ENCODE data around the gene DCX.

The DCX gene

GRCh38 chrX:111411983-111412382 lies at the start of gene DCX:
Gene DCX, minus strand, starts transcription at chrX:111412192. Its CDS starts 1,794 bp downstream, at chrX:111410398.
- no peak for DNase-seq (ENCODE audit: low spot score)

DNA sequence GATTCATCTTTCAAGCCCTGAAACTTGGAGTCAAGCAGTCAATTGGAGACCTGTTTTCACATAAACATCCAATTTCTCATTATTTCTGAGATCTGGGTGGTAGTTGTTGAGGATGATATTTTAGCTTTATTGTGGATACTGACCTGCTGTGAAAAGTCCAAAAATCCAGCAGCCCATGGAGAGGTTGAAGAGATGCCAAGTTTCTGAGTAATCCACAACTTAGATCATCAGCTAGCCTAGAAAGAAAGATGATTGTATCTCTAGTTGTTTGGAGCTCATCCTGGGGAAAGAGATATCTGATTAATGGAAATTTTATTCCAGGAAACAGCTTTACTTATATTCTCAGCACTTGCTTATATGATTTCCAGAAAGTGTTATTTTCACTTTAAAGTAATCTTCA lies 48.6 kb upstream of the DCX start:
- DNase-seq (ENCODE audit: low spot score) = no peak

DNA sequence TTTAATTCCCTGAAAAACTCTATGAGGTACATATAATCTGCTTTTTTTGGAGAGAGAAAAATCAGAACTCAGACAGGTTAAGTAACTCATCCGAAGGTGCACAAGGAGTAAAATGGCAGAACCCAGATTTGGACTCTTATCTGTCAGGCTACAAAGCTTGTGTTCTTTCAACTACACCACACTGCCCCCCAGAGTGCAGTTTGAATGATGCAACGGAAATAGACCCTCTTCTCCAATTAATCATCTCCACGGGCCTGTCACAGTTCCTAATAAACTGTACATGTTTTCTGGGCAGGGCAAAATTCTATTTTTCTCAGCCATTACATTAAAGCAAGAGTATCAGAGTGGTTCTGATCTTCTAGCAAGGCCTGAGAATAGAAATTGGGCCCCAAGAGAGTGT lies 35.3 kb upstream of the DCX start:
- DNase-seq (ENCODE audit: low spot score) = peak; percentile 41

DNA sequence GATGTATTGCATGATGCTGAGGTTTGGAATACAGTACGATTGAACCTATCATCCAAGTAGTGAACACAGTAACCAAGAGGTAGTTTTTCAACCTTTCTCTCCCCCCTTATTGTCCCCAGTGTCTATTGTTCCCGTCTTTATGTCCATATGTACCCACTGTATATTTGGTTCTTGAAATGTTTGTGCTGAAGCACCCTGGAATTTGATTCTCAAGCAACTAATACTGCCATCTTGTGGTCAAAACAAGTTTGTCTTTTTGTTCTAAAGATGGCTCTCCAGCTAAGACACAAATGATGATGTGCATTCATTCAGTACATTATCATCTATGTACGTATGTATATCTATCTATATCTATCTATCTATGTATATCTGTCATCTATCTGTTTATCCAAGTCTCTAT lies 33.5 kb upstream of the DCX start:
- peak; percentile 72 for DNase-seq (ENCODE audit: low spot score)

- DNase-seq (ENCODE audit: low spot score) = no peak
Measured at GRCh38 chrX:111444881-111445280, 32.9 kb upstream of the DCX start.

GRCh38 chrX:111443946-111444345 lies 32.0 kb upstream of the DCX start:
- DNase-seq (ENCODE audit: low spot score) = no peak

DNA sequence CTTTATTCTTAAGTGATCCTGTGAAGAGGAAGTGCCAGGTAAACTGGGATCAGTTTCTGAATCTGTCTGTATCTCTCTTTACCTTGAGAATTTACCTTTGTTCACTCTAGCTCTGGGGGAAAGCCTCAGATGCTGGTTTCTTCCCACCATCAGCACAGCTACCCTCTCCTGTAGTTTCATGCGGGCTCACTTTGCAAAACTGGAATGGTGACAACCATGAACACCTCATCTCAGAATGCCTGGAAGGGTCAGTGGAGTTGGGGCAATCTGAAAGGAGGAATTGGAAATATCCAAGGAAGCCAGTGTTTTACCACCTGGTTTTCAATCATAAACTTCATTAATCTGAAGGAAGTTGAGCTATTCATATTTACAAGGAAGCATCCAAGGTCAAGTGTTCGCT lies 30.8 kb upstream of the DCX start:
- no peak for DNase-seq (ENCODE audit: low spot score)

DNA sequence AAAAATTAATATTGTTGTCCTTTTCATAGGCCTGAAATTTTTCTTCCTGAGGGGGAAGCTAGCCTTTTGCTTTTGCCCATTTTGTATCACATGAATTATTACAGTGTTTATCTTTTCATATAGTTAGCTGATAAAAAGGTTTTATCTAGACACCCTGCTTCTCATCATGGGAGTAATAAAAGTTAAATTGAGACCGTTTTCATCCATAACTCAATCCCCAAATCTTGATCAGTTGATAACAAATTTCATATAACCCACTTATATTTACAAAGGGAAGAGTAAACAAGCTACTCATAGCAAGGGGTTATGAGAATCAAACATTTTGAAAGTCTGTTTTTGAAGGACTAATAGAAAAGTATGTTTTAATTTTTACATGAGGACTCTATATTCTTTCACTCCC lies 23.5 kb upstream of the DCX start:
- no peak for DNase-seq (ENCODE audit: low spot score)

GRCh38 chrX:111431001-111431400 lies 19.0 kb upstream of the DCX start:
- no peak for DNase-seq (ENCODE audit: low spot score)

GRCh38 chrX:111411557-111411956 lies 435 bp downstream of the DCX start:
- no peak for DNase-seq (ENCODE audit: low spot score)

DNA sequence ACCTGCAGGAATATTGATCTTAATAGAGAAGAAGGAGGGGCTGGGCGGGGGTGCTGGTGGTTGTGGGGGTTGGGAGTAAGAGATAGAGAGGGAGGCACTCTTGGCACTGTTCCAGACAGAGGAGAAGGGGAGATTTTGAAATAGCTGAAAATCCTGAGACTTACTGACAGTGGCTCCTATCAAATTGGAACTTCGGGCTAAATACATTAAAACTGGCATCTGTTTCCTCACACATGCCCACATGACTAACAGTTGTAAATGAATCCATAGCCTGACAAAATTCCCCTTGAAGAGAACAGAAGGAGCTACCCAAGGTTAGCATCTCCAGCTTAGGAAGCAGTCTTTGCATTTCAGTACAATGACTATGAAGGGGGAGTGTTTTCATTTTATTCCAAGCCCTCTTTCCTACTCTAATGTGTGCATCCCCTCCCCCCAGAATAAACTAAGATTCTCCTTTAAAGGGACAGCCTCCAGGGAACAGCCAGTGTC lies 1.4 kb downstream of the DCX start:
- no peak for DNase-seq (ENCODE audit: low spot score)

DNA sequence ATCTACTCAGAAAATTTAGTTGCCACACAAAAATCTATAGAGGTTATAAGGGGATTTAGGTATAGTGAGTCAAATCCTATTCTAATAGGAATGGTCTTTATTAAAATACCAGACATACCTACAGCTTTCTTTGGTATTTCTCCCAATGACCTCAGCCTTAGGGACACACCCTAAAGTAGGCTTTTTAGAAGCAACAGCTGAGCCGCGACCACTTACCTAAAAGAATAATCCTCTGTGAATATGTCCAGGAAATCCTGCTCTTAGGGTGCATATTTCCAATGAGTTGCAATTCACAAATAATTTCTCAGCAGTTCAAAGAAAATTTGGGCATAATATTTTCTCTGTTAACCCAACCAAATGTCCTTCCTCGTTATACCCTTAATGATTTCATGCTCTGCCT lies 2.7 kb downstream of the DCX start:
- DNase-seq (ENCODE audit: low spot score) = no peak

DNA sequence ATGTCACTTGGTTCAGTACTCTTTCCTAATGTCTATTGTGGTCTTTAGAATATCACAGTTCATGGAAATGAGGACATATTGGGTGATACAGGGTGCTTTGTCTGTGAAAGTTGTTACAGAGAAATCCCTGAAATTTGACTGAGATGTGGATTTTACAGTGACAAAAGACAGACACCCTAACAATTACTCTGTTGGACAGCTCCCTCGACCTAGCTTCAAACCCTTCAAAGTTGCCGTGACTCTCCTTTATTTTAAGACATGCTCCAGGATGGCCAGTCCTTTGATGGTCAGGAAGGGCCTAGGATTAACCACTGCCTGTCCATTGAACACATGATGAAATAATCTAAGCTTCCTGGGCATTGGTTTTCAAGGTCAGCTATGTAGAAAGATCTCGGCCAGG lies 4.0 kb downstream of the DCX start:
- no peak for DNase-seq (ENCODE audit: low spot score)

DNA sequence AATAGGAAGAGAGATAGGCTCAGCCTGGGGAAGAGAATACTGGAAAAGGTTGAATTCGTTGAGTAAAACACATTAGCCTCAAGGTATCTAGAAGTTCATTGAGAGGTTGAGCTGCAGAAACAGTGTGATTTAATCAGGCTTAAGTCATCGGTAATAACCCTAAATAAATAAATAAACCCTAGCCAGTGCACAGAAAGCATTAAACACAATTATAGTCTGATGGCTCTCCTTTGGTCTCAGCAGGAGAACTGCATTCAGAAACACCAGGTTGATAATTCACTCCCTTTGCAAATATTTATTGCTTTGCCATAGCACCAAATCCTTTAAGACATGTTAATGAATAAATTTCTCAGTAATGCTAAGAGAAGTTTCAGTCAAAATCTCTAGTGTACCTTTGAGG lies 9.6 kb downstream of the DCX start:
- no peak for DNase-seq (ENCODE audit: low spot score)

GRCh38 chrX:111395149-111395548 lies 16.8 kb downstream of the DCX start:
- DNase-seq (ENCODE audit: low spot score) = no peak

DNA sequence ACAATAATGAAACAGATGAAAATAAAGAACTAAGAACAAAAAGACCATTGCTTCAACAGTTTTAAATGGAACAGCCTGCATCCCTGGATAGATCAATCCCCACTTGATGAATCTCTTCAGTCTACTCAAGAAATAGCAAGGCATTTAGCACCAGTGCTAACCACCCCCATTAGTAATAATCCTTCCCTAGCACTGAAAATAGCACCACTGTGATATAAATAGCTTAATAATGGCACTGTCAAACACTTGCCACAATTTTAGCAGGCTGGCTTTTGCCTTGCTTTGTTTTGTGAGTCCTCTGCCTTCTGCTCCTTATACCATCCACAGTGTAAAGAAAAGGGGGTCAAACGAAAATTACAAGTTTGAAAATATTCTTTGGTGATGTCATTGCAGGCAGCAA lies 17.4 kb downstream of the DCX start:
- DNase-seq (ENCODE audit: low spot score) = no peak

DNA sequence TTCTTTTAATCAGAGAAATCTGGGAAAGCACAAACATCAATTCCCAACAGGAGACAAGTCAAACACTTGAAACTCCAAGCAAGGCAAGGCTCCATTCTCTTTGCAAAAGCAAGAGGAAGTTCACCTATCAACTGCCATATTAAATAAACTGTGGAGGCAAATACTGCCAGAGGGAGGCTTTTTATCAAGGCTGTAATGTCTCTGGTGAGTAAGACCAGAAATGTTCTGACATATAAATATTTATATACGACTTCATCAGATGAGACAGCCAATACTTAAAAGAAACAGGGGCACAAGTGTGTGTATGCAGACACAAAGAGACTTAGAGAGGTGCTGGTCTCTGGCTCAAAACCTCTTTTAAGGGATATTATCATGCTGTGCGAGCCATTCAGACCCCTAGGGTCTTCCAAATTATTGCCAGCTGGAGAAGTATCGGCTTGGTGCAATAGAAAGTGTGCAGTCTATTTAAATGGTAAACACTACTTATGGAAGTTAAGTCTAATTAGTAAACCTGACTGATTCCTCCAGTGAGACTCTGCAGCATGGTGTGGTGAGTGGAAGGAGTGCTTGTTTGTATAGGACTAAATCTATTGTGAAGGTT lies 24.4 kb downstream of the DCX start:
- DNase-seq (ENCODE audit: low spot score) = no peak

- peak; percentile 7 for DNase-seq (ENCODE audit: low spot score)
Measured at GRCh38 chrX:111386615-111387233, 25.3 kb downstream of the DCX start.

DNA sequence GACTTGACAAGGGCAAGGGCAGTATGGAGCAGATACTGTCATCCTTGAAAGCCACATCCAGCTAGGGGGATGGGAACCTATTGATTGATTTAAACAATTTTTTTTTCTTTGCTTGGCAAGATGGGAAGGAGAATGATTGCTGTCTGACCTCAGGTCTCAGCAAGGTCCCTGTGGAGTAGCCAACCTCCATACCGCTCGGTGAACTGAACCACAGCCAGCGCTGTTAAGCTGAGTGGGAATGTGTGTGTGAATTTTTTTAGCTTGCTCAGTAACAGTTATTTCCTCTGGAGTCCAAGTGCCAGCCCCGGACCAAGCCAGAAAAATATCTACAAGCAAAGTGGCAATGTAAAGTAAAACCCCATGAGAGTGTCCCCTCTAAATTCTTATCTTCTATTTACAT lies 25.9 kb downstream of the DCX start:
- no peak for DNase-seq (ENCODE audit: low spot score)

GRCh38 chrX:111382277-111382676 lies 29.7 kb downstream of the DCX start:
- DNase-seq (ENCODE audit: low spot score) = no peak

DNA sequence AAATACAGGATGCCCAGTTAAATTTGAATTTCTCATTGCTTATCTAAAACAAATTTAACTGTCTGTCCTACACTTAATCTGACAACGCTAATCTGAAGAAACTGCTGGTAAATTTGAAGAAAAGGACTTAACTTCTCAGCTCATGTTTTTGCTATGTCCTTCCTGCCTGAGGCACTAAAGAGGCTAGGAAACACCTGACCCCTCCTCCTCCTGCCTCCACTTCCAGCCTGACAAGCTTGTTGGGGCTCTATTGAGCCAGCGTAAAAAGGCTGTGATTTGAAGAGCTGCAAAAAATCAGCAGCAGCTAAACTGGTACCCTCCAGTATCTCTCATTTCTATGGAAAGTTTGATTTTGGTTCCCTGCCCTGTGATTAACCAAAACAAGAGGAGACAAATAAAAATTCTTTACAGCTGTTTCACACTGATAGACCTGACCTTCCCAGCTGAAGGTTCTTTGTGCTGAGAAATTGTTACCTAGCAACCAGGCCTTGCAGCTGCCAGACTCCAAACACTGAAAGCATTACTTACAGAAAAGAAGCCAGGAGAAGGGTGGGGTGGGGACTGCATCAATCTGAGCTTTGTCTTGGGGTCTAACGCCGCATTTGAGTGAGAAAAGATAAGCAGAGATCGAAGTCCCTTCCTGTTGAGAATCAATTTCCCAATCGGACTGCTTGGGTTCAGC lies 35.0 kb downstream of the DCX start:
- no peak for DNase-seq (ENCODE audit: low spot score)

DNA sequence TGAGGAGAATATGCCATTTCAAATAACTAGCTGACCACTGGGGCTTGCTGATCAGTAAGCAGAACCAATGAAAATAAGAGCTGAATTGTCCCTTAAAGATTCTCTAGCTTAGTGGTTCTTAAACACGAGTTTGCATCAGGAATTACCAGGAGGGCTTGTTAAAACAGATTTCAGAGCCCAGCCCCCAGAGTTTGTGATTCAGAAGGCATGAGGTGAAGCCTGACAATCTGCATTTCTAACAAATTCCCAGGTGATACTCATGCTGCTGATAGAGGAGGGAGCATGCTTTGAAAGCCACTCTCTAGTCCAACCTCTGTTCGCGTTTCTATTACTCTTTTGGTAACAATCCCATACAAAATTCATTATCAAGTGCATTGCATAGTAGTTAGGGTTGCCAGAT lies 35.5 kb downstream of the DCX start:
- no peak for DNase-seq (ENCODE audit: low spot score)

DNA sequence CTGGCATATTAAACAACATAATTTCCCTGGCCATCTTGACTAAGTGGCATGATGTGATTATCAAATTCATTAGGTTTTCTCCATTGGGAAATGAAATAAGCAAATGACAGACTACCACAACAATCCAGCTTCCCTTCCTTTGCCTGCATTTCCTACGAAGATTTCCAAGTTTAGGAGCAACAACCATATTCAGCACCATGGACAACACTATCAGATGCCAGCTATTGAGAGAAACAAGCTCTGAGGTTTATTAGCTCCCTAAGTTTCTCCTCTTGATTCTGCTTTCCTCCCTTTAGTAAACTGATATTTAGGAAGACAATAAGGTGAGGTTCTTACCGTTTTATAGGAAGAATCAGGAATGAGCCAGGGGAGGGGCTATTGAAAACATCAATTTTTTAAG lies 36.2 kb downstream of the DCX start:
- DNase-seq (ENCODE audit: low spot score) = peak; percentile 50

DNA sequence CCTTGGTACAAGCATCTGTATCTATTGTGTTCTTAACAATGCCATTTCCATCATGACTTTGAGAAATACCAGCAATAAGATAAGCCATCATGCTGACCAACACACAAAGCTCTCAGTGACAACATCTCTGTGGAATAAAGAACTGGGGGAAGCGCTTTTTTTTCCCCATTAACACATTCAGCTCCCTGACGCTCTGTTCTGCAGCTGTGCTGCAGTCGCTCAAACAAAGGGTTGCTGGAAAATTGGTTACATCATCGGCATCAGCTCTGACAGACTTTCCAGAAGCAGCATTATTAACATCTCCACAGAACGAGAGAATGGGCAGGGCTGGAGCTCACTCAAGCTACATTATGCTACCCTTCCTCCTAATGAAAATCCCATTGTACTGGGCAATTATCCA lies 39.9 kb downstream of the DCX start:
- DNase-seq (ENCODE audit: low spot score) = no peak
